GM18511 (cell line): Measurements from ENCODE around the gene TTC23.
"Not testable (repeated sequence)": the region's sequence is repeated elsewhere in the genome, so short reads cannot be mapped to it uniquely, and the experiment has no call there.

Experiments used
- ATAC-seq: cut with Tn5 transposase; IDR thresholded peaks from one replicate; pipeline ENCODE4 v1.9.1; 2021; ENCODE audit warnings: mild to moderate bottlenecking, moderate library complexity; ENCODE audit not compliant: unreplicated experiment

Gene TTC23

DNA sequence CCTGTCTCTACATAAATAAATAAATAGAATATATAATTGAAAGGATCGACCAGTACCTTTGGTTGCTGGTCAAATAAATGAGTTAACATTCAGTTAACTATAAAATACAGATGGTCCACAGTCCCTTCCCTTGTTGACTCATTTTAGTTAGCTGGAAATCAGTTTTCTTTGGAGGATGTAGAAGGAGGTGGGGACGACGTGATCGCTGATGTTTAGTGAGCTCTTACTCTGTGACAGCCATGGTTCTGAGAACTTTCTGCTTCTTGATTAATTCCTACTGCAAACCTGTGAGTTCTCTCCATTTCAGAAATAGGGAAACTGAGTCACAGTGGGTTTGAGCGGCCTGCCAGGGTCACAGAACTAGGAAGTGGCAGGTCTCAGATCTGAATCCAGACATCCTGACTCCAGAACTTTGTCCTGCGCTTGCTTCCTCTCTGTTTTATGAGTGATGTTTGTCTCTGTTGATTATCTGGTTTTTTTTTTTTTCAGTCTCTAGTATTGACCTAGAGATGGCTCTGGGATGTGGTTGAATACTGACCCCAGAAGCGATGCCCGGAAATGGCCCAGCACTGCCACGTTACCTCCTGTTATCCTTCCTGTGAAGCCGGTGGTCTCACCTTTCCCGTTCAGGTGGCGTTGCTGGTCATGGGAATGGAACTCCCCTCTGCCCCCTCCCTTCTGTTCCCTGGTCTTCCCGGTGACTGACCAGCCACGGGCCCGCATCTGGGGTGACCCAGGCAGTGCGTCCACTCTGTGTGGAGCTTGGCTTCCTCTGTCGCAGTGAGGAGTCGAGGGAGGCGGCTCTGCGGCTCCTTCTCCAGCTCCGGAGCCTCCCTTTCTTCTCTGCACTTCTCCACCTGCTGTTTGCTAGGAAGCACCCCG lies 126.3 kb downstream of the TTC23 start:
- ATAC-seq = no peak

DNA sequence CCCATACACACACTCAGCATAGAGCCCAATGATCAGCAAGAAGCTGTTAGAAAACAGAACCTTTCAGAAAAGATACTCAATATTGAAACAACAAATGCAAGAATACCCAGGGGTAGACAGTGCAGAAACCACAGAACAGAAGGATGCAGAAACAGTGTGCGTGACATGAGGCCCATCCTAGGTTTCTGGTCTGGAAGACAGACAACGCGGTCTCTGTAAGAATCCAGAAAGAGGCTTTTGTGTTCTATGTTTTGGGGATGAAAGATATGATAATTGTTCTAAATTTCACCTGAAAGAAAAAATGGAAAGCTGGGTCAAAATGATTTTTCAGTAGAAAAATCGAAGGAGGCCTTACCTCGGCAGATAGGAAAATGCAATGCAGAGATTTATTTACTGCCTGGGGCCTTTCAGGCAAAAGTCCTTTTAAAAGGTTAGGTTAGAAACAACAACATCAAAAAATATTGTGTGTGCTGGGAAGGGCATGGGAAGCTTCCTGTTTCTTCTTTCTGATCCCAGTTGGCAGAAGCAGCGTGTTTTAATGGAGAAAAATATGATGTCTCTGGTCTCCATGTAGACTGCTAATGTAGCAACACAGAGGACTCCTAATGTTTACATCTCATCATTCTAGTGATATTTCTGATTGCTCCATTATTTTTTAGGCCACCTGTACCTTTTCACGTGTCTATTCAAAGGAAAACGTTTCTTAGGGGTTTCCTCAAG lies 127.5 kb downstream of the TTC23 start:
- no peak for ATAC-seq

DNA sequence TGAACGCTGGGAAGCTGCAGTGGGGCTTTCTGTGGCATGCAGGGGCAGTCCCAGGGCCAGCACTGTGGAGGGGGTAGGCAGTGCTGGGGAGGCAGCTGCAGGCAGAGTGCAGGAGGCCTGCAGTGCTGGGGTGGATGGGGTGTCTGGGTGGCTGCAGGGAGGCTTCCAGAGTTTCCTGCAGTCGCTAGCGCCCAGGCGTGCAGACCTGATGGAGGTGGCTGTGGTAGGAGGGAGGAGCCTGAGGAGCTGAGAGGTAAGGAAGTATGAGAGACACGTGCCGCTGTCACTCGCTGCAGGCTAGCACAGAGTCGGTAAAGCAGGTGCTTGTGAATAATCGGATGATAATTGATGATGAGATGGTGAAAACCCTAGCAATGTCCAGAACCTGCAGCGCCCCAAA lies 128.2 kb downstream of the TTC23 start:
- no peak for ATAC-seq

DNA sequence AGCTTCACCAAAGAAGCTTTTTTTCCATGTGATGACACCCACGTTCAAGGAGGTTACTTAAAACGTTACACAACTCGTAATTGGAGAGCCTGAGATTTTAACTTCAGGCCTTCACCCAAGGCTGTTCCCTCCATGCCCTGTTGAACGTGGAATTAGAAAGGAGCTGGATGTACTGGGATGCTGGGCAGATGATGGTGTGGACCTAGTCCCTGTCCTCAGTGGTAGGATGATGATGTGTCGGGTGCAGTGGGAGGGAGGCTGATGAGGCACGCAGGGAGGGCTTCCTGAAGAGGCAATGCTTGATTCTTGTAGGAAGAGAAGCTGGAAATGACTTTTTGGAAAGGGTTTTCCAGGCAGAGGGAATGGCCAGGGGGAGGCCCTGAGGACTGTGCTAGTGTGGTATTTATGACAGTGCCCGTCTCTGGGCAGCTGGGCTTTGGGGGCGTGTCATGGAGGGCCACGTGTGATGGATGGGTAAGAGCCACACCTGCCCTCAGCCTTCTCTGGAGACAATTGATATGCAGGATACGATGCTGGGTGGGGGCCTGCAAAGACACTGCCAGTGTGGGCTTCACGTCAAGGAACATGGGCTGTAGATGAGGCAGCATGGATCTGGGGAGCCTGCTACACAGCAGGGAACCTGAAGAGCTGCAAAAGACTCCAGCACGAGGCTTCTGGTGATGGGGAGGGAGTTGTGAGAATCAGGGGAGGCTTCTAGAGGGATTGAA lies 129.2 kb downstream of the TTC23 start:
- ATAC-seq = no peak

DNA sequence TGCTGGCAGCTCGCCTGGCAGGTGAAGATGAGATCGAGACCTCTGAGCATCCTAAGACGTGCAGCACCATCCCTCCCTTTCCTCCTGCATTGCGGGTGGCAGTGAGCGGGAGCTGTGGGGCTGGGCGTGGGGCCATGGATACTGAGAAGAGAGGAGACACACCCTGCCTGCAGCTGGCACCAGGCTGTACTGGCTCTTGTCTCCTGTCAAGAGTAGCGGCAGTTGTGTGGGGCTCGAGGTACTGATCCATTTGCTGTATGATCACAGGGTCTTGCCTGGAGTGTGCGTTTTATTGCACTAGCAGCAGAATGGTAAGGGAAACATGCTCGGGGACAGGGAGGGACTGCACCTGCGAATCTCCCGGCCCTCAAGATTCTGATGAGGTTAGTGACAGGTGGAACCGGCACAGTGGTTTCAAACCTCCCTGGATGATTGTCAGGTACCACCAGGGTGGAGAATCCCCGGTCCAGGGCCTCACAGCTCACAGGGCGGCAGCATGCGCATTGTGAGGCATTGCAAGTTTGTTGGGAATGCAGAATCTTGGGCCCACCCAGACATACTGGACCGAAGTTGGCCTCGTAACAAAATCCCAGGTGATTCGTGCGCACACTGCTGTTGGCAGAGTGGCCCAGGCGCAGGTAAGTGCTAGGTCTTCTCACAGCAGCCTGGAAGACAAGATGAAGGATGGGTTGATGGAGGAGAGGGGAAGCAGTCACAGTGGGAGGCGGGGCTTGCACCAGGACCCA lies 130.4 kb downstream of the TTC23 start:
- no peak for ATAC-seq

DNA sequence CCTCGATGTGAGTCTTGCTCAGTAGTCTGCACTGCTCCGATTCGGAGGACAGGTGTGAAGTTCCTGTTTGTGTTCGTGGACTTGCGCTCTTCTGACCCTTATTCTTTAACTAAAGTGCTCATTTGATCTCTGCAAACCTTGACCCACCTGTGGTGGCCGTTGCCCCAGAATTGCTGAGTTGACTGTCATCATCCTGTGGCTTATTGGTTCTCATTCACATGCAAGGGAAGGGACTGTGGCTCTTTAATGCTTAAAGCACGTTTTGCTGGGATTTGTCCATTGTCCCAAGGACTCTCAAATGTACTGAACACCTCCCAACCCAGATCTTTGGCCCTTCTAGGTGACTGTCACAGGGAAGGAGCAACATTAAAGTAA lies 131.1 kb downstream of the TTC23 start:
- no peak for ATAC-seq

DNA sequence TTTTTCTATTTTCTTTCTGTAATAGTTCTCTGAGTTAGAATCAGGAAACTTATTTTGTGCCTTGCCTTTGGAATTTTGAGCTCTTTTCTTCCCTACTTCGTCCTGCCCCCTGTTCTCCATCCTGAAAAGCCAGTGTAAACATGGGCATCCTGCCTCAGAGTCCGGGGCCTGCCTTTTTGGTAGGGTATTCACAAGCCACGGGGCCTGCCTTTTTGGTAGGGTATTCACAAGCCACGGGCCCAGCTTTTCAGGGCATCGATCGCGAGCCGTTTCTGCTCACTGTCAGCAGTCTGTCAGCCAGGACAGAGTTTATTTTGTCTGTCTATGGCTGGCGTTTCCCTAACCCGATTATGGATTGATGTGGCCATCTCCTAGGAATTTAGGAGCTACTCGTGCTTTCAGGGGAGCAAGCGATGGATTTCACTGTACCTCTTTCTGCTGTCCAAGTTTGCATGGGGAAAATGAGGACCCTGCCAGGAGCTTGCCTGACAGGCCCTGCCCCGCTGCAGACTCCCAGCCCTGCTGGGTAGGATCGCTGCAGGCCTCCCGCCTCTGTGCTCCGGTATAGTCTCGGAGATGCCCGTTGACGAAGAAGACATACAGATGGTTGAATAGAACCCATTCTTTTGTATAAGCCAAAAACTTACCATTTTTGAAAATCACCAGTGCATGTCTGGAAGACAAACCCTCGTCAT lies 131.7 kb downstream of the TTC23 start:
- ATAC-seq = no peak

DNA sequence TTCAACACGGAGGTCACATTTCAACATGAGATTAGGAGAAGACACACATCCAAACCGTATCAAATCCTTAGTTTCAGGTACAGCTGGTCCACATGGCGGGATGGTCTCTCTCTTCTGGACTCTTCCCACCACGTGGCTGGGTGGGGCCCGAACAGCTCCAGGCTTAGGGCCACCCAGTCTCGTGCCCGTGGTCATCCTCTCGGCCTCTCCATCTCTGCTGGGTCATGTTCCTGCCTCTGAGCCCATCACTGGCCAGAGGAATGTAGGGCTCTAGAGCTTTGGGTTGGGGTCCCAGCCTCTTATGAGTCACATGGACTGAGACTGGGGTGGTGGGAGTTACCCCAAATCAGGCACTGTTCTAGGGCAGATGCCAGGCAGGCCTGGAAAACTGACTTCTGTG lies 132.3 kb downstream of the TTC23 start:
- ATAC-seq = no peak

DNA sequence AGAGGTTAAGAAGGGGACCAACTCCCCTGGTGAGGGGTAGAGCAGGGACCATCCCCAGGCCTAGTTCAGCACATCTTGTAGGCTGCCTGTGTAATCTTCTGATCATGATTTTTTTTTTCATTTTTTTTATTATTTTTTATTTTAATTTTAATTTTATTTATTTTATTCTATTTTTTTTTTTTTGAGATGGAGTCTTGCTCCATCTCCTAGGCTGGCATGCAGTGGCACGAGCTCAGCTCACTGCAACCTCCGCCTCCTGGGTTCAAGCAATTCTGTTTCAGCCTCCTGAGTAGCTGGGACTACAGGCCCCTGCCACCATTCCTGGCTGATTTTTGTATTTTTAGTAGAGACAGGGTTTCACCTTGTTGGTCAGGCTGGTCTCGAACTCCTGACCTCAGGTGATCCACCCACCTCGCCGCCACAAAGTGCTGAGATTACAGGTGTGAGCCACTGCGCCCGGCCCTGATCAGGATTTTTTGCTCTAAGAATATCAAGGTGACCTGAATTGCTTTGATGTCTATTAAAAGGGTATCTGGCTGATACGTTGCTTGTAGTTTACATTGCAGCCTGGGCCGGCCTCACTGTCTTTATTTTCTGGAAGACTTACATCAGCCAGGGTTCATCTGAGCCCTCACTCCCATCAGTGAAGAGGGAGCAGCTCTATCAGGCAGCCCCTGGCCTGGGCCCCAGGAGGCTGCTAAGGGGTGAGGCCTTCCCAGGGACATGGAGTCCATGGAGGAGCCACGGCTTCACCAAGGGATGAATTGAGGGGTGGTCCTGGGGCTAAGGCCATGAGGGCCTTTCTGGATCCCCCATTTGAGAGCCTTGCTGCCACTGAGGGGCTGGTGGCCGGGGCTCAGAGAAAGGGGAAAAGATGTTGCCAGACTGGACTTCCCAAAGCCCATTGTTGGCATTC lies 133.8 kb downstream of the TTC23 start:
- ATAC-seq = no peak

DNA sequence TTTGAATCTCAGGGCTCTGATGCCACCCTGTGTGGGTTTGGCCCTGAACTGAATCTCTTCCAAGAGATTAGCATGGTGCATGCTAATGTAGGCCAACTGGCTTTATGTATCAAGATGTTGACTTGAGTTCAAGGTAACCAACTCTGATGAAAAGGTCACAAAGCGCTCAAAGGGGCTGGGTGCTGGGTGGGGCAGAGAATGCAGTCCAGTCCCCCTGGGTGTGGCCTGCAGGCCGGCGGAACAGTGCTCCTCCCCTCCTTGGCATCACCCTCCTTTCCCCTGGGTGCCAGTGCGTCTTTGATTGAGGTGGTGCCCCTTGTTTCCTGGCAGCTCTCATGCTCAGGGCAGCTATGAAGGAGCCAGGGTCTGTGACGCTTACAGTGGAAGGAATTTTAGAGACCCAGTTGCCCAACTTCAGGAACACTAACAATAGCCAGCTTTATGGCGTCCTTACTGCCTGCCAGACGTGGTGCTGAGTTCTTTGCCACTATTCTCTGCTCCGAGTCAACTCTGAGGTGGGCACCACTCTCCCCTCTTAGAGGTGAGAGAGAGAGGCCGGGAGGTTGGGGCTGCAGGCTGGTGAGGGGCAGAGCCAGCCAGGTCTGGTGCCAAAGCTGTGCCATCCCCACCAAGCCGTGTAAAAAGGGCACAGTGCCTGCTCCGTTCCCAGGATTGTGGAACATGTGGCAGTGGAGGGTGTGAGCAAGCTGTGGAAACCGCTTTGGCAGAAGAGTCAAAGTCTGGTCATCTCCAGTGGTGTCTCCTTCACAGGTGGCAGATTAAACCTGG lies 134.7 kb downstream of the TTC23 start:
- no peak for ATAC-seq

DNA sequence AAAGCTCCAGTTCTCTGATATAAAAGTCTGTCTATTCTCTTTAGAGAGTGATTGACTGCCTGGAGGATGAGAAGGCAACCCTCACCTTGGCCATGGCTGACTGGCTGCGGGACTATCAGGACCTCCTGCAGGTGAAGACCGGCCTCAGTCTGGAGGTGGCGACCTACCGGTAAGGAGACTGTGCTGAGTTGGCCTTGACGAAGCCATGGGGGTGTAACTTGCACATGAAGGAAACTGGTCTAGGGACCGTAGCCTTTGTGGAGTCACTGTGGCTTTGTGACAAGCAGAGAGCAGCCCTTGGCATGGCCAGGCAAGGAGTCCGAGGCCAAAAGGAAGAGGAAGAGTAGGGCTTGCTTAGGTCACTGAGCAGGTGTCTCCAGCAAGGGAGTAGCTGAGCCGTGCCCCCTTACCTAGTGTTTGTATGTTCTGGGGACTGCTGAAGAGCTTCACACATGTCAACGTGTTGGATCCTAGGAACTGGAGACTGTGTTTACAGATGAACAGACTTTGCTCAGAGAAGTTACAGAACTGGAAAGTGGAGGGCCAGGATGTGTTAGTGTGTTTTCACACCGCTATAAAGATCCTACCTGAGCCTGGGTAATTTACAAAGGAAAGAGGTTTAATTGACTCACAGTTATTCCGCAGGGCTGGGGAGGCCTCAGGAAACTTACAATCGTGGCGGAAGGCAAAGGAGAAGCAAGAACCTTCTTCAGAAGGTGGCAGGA lies 135.7 kb downstream of the TTC23 start:
- ATAC-seq = no peak

DNA sequence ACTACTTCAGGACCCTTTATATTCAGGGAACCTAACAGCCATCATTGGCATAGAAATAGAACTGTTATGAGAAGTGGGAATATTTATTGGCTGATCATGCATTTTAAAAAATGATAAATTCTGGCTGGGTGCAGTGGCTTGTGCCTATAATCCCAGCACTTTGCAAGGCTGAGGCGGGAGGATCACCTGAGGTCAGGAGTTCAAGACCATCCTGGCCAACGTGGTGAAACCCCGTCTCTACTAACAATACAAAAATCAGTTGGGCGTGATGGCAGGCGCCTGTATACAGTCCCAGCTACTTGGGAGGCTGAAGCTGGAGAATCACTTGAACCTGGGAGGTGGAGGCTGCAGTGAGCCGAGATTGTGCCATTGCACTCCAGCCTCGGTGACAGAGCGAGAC lies 137.7 kb downstream of the TTC23 start:
- not testable (repeated sequence) for ATAC-seq

DNA sequence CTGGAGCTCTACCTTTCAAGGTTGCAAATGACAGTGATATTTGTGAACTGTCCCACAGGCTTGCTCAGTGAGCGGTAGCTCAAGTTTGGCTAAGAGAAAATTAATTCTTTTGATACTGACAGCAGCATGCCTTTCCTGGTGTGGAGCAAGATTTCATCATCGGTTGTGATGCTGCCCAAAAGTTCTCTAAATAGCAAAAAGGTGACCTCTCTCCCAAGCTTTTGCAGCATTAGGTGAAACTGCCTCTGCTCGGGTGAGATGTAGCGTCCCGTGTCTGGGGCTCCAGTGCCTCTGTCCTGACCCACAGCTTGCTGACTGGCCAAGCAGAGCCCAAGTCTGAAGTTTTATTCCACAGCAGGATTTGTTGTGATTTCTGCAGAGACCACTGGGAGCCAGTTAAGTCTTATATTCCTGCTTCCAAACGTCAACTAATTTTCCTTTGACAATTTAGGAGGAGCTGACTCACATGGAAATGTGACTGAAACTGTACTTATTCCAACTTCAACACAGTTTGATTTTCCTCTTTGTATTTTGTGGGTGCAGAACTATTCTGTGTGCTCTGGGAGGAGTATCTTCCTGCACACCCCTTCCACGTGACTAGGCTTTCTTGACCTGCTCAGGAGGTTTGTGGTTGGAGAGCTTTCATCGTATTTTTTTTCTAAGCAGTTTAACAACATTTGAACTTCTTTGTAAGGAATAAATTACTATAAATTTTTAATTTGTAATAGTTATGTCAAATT lies 138.6 kb downstream of the TTC23 start:
- ATAC-seq = no peak

DNA sequence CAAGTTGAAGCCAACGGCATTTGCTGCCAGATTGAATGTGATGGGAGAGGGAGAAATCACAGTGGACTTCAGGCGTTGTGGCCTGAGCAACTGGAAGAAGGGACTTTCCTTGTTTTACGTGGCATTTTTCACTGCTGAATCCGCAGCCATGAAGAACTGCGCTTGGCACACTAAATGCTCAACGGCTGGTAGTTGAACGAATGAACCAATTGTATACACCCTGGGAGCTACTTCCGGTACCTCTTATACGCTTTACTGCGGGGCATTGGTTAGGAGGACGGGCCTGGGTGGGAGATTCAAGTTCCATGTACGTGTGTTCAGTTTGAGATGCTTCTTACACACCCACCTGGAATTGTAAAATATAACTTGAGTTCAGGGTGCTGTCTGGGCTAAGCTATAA lies 139.3 kb downstream of the TTC23 start:
- ATAC-seq = no peak

DNA sequence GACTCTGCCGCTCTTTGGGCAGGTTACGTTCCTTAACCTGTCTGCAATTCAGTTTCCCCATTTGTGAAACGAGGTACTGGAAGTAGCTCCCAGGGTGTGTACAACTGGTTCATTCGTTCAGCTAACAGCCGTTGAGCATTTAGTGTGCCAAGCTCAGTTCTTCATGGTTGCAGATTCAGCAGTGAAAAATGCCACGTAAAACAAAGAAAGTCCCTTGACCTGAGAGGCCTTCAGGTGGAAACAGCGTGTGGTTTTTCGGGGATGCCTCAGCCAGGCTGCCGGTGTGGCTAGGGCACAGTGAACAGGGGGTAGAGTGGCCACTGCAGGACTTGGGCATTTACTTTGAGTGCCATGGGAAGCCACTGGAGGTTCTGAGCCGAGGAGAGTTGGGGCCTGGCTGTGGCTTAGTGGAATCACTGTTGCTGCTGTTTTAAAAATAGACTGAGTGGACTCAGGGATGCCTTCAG lies 139.8 kb downstream of the TTC23 start:
- no peak for ATAC-seq

DNA sequence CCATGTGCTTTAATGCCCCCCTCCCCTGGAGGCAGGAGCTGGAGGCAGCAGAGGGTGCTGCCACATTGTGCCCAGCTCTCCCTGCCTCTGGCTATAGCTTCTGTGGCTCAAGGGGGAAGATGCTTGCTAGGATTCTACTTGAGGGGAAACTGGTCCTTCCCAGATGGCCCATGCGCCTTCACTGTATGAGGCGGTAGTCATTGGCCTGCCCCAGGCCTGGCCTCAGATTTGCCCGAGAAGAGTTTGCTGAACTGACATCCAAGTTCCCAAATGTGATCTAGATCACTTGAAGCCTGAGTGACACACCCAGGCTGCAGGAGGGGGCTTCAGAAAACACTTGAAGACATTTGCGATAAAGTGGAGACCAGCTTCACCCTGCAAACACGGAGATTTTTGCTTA lies 140.4 kb downstream of the TTC23 start:
- no peak for ATAC-seq
